HUES48 (cell line): ENCODE data around the gene ANO6.

Experiments
- H3K27ac ChIP-seq: one replicate; pipeline ENCODE4 v1.7.0; 2013; ENCODE audit warnings: low read depth, low read length, inconsistent platforms
- H3K27me3 ChIP-seq: 2 replicates; pipeline ENCODE4 v1.6.1; 2013; ENCODE audit warnings: mild to moderate bottlenecking, low read length; ENCODE audit not compliant: control insufficient read depth, insufficient read depth
- H3K36me3 ChIP-seq: 2 replicates; pipeline ENCODE4 v1.6.1; 2013; ENCODE audit warnings: low read length; ENCODE audit not compliant: control insufficient read depth, insufficient read depth
- H3K4me1 ChIP-seq: 2 replicates; pipeline ENCODE4 v1.6.1; 2013; ENCODE audit warnings: mild to moderate bottlenecking, low read length; ENCODE audit not compliant: control insufficient read depth, insufficient read depth
- H3K4me3 ChIP-seq: 2 replicates; pipeline ENCODE4 v1.5.1; 2013; ENCODE audit warnings: mild to moderate bottlenecking, low read depth, low read length
- H3K9ac ChIP-seq: 2 replicates; pipeline ENCODE4 v1.6.1; 2013; ENCODE audit warnings: mild to moderate bottlenecking, low read depth, low read length, moderate library complexity
- H3K9me3 ChIP-seq: 2 replicates; pipeline ENCODE4 v1.6.1; 2013; ENCODE audit warnings: low read length; ENCODE audit not compliant: control insufficient read depth, insufficient read depth

ANO6 gene

GRCh38 chr12:45213107-45213506 lies 2.8 kb upstream of the ANO6 start:
- Histone ChIP-seq H3K27me3 (no peaks in the 10 kb centered on the region), H3K9ac (no peak overlapping the region)

GRCh38 chr12:45214071-45214470 lies 1.8 kb upstream of the ANO6 start:
- Histone ChIP-seq H3K9me3 (no peaks in the 10 kb centered on the region), H3K4me3 (no peak overlapping the region), H3K9ac (no peak overlapping the region), H3K27me3 (no peaks in the 10 kb centered on the region), H3K4me1 (peaks cover 11% of the 10 kb centered on the region), H3K36me3 (no peaks in the 10 kb centered on the region), H3K27ac (no peak overlapping the region)

More at GRCh38 chr12:45213107-45213506, 2.8 kb upstream of the ANO6 start:
- H3K36me3 ChIP-seq, result no peaks in the 10 kb centered on the region
- no peaks in the 10 kb centered on the region for H3K9me3 ChIP-seq
- H3K4me1 ChIP-seq, result peaks cover 6% of the 10 kb centered on the region; the same call in 1 of the 2 replicates
- no peak overlapping the region for H3K27ac ChIP-seq
- no peak overlapping the region for H3K4me3 ChIP-seq

GRCh38 chr12:45214749-45215418 lies 1.0 kb upstream of the ANO6 start:
- Histone ChIP-seq H3K27me3 (no peaks in the 10 kb centered on the region), H3K9ac (peak overlapping the region; percentile 76), H3K4me1 (peaks cover 17% of the 10 kb centered on the region), H3K4me3 (peak overlapping the region; percentile 80), H3K36me3 (no peaks in the 10 kb centered on the region), H3K27ac (peak overlapping the region; percentile 87), H3K9me3 (no peaks in the 10 kb centered on the region)

GRCh38 chr12:45216230-45216982 lies 511 bp downstream of the ANO6 start:
- Histone ChIP-seq H3K36me3 (no peaks in the 10 kb centered on the region), H3K9me3 (no peaks in the 10 kb centered on the region), H3K4me3 (peak overlapping the region; percentile 80), H3K9ac (peak overlapping the region; percentile 76), H3K4me1 (peaks cover 33% of the 10 kb centered on the region), H3K27ac (peak overlapping the region; percentile 87), H3K27me3 (no peaks in the 10 kb centered on the region)

- Histone ChIP-seq H3K4me1 (peaks cover 34% of the 10 kb centered on the region), H3K36me3 (no peaks in the 10 kb centered on the region), H3K9ac (peak overlapping the region; percentile 76), H3K9me3 (no peaks in the 10 kb centered on the region), H3K27ac (peak overlapping the region; percentile 87), H3K4me3 (peak overlapping the region; percentile 80), H3K27me3 (no peaks in the 10 kb centered on the region)
These were observed 1.1 kb downstream of the ANO6 start for GRCh38 chr12:45216983-45217485.

- peaks cover 36% of the 10 kb centered on the region for H3K4me1 ChIP-seq
- H3K27ac ChIP-seq, result no peak overlapping the region
- no peaks in the 10 kb centered on the region for H3K27me3 ChIP-seq
- no peaks in the 10 kb centered on the region for H3K9me3 ChIP-seq
- H3K4me3 ChIP-seq, result peak overlapping the region; percentile 80
- H3K36me3 ChIP-seq, result no peaks in the 10 kb centered on the region
- no peak overlapping the region; the same call in 1 of the 2 replicates for H3K9ac ChIP-seq
These were observed 2.0 kb downstream of the ANO6 start for GRCh38 chr12:45217846-45218245.

GRCh38 chr12:45219621-45220020 lies 3.7 kb downstream of the ANO6 start:
- no peak overlapping the region for H3K4me3 ChIP-seq
- no peak overlapping the region for H3K9ac ChIP-seq

GRCh38 chr12:45220363-45220931 lies 4.6 kb downstream of the ANO6 start:
- Histone ChIP-seq H3K9ac (no peak overlapping the region), H3K4me3 (peak overlapping the region; percentile 1; the same call in 1 of the 2 replicates), H3K27me3 (no peaks in the 10 kb centered on the region), H3K9me3 (no peaks in the 10 kb centered on the region), H3K27ac (no peak overlapping the region), H3K36me3 (no peaks in the 10 kb centered on the region), H3K4me1 (peaks cover 41% of the 10 kb centered on the region)

More at GRCh38 chr12:45219621-45220020, 3.7 kb downstream of the ANO6 start:
- Histone ChIP-seq H3K4me1 (peaks cover 41% of the 10 kb centered on the region), H3K9me3 (no peaks in the 10 kb centered on the region), H3K27me3 (no peaks in the 10 kb centered on the region), H3K27ac (no peak overlapping the region), H3K36me3 (no peaks in the 10 kb centered on the region)

- H3K36me3 ChIP-seq, result no peaks in the 10 kb centered on the region
- no peak overlapping the region for H3K27ac ChIP-seq
- peaks cover 41% of the 10 kb centered on the region for H3K4me1 ChIP-seq
- no peaks in the 10 kb centered on the region for H3K27me3 ChIP-seq
- no peak overlapping the region for H3K9ac ChIP-seq
- no peak overlapping the region for H3K4me3 ChIP-seq
- no peaks in the 10 kb centered on the region for H3K9me3 ChIP-seq
These were observed 5.1 kb downstream of the ANO6 start for GRCh38 chr12:45220969-45221368.

GRCh38 chr12:45223868-45224267 lies 8.0 kb downstream of the ANO6 start:
- peaks cover 32% of the 10 kb centered on the region for H3K4me1 ChIP-seq
- no peaks in the 10 kb centered on the region for H3K36me3 ChIP-seq
- H3K27ac ChIP-seq, result no peak overlapping the region

GRCh38 chr12:45224311-45224710 lies 8.4 kb downstream of the ANO6 start:
- Histone ChIP-seq H3K9ac (no peak overlapping the region), H3K4me3 (no peak overlapping the region), H3K27me3 (no peaks in the 10 kb centered on the region), H3K36me3 (no peaks in the 10 kb centered on the region), H3K4me1 (peaks cover 29% of the 10 kb centered on the region), H3K27ac (no peak overlapping the region), H3K9me3 (no peaks in the 10 kb centered on the region)

More at GRCh38 chr12:45223868-45224267, 8.0 kb downstream of the ANO6 start:
- Histone ChIP-seq H3K9ac (no peak overlapping the region), H3K9me3 (no peaks in the 10 kb centered on the region), H3K4me3 (no peak overlapping the region), H3K27me3 (no peaks in the 10 kb centered on the region)
